HepG2 (cell line): Measurements from ENCODE around the gene CFAP119. TPM values are rescaled to one million over a fixed set of nuclear protein-coding genes. Genes with fewer than 3 reads are reported as not detected.

Source experiments
- ATAC-seq: fragments of 200-7000 bp; cut with Tn5 transposase; 3 replicates; pipeline ENCODE4 v1.9.1; 2020; ENCODE audit warnings: mild to moderate bottlenecking, moderate library complexity
- BruUV-seq: library from RNA; stranded (reverse); fragments of 400-500 nt; replicated peaks from 2 replicates; lab custom pipeline; 2021; lab: Mats Ljungman, UMichigan
- CTCF ChIA-PET: fragments of 300-600 bp; formaldehyde crosslinking; extraction: SDS; loops from one replicate; lab custom pipeline; 2021; ENCODE audit warnings: low total read pairs, inconsistent platforms, low intra/inter-chr PET ratio; lab: Yijun Ruan, JAX
- POLR2A ChIA-PET: fragments of 350-600 bp; sonication (Branson Sonifier 250); formaldehyde crosslinking; loops from one replicate; lab custom pipeline; 2020; ENCODE audit warnings: antibody characterized with exemption, inconsistent platforms; lab: Yijun Ruan, JAX
- DNase-seq: peaks from one replicate; pipeline ENCODE4 v3.0.0-alpha.2; 2015; ENCODE audit warnings: low spot score
- FAIRE-seq: peaks from 3 replicates; lab custom pipeline; 2011; peaks lifted over from hg19 to GRCh38; lab: Jason Lieb, UNC
- H2AFZ ChIP-seq: one replicate; pipeline ENCODE4 v1.6.1; 2011; ENCODE audit warnings: low read length, inconsistent platforms
- H3K27ac ChIP-seq: fragments of 300-600 bp; 3 replicates; pipeline ENCODE4 v1.8.0; 2011; ENCODE audit warnings: mixed run types, mild to moderate bottlenecking, mixed read lengths, low read length, inconsistent platforms; ENCODE audit not compliant: insufficient read depth; ENCODE audit errors: extremely low read length
- H3K27me3 ChIP-seq, 2 experiments: fragments of 200-600 bp in 1 of 2; 2 replicates in 1 of 2; 3 replicates in 1 of 2; pipeline versions ENCODE4 v1.6.0 to v1.8.0; 2011; ENCODE audit warnings: low read length in 2 of 2, mild to moderate bottlenecking in 2 of 2, moderate library complexity in 2 of 2, inconsistent platforms in 1 of 2; ENCODE audit not compliant: insufficient read depth in 2 of 2, control insufficient read depth in 1 of 2
- H3K36me3 ChIP-seq, 2 experiments: fragments of 200-600 bp in 1 of 2; replicated peaks in 1 of 2; 2 replicates in 1 of 2; 3 replicates in 1 of 2; pipeline versions ENCODE4 v1.5.1 to v1.8.0; 2011; ENCODE audit warnings: low read length in 2 of 2, inconsistent platforms in 1 of 2; ENCODE audit not compliant: insufficient read depth in 2 of 2, control insufficient read depth in 1 of 2
- H3K4me1 ChIP-seq: 2 replicates; pipeline ENCODE4 v1.5.1; 2012; ENCODE audit warnings: low read length, inconsistent platforms; ENCODE audit not compliant: insufficient read depth
- H3K4me2 ChIP-seq: 2 replicates; pipeline ENCODE4 v1.6.0; 2011; ENCODE audit warnings: low read depth, low read length, inconsistent platforms
- H3K4me3 ChIP-seq, 3 experiments: fragments of 200-600 bp in 1 of 3; sonication (generic), shearing (Covaris generic) in 1 of 3; replicated peaks in 1 of 3; 2 replicates each; pipeline ENCODE4 v1.5.1; 2011 to 2016; ENCODE audit warnings: low read length in 3 of 3, inconsistent platforms in 2 of 3, low read depth in 2 of 3, mild to moderate bottlenecking in 2 of 3, control low read depth in 1 of 3, mixed read lengths in 1 of 3; ENCODE audit not compliant: insufficient read depth in 1 of 3
- H3K79me2 ChIP-seq: one replicate; pipeline ENCODE4 v1.6.1; 2011; ENCODE audit warnings: low read length, inconsistent platforms; ENCODE audit not compliant: insufficient read depth
- H3K9ac ChIP-seq: 2 replicates; pipeline ENCODE4 v1.6.0; 2011; ENCODE audit warnings: mild to moderate bottlenecking, low read depth, low read length, inconsistent platforms; ENCODE audit not compliant: insufficient read depth
- H3K9me3 ChIP-seq: 2 replicates; pipeline ENCODE4 v1.5.1; 2012; ENCODE audit warnings: mild to moderate bottlenecking, low read length
- H4K20me1 ChIP-seq: 2 replicates; pipeline ENCODE4 v1.6.0; 2011; ENCODE audit warnings: inconsistent platforms, mild to moderate bottlenecking, low read length, moderate library complexity; ENCODE audit not compliant: insufficient read depth
- ARID4A ChIP-seq: sonication (generic); formaldehyde crosslinking; IDR thresholded peaks from 2 replicates; pipeline ENCODE4 v1.5.0; 2020; ENCODE audit warnings: mild to moderate bottlenecking, missing genetic modification reagents, borderline replicate concordance
- CBX1 ChIP-seq: IDR thresholded peaks from one replicate; pipeline ENCODE4 v1.6.1; 2016; ENCODE audit warnings: antibody characterized with exemption, low read depth
- CC2D1A ChIP-seq: sonication (generic); formaldehyde crosslinking; IDR thresholded peaks from 2 replicates; pipeline ENCODE4 v1.8.1; 2023; ENCODE audit warnings: mild to moderate bottlenecking, missing genetic modification reagents
- HOXA7 ChIP-seq: sonication (generic); formaldehyde crosslinking; IDR thresholded peaks from 2 replicates; pipeline ENCODE4 v1.8.1; 2022; ENCODE audit warnings: mild to moderate bottlenecking, missing genetic modification reagents, moderate library complexity
- JARID2 ChIP-seq: sonication (generic); formaldehyde crosslinking; IDR thresholded peaks from 2 replicates; pipeline ENCODE4 v1.8.1; 2023; ENCODE audit warnings: missing genetic modification reagents, inconsistent platforms; ENCODE audit not compliant: insufficient replicate concordance
- PAXIP1 ChIP-seq: sonication (generic); formaldehyde crosslinking; conservative IDR thresholded peaks from 2 replicates; pipeline ENCODE4 v1.4.0; 2020; ENCODE audit warnings: mild to moderate bottlenecking, missing genetic modification reagents, moderate library complexity
- ZMYM2 ChIP-seq: sonication (generic); formaldehyde crosslinking; IDR thresholded peaks from 2 replicates; pipeline ENCODE4 v1.8.0; 2022; ENCODE audit warnings: mild to moderate bottlenecking, missing genetic modification reagents
- ZNF672 ChIP-seq: sonication (generic); formaldehyde crosslinking; IDR thresholded peaks from 2 replicates; pipeline ENCODE4 v1.8.1; 2022; ENCODE audit warnings: missing genetic modification reagents
- ZNF777 ChIP-seq: sonication (generic); formaldehyde crosslinking; IDR thresholded peaks from 2 replicates; pipeline ENCODE4 v1.4.0; 2020; ENCODE audit warnings: missing genetic modification reagents
- WGBS: methylation state at CpG from one replicate; pipeline ENCODE4 v1.1.6; 2017; ENCODE audit warnings: low lambda C conversion rate; 5-methylcytosine and 5-hydroxymethylcytosine counted together
- in situ Hi-C: cut with HindIII; loops from 2 replicates; pipeline ENCODE4 v1.10.0; 2017; ENCODE audit warnings: low pct_unique_long_range_greater_than_20kb; ENCODE audit not compliant: extremely low pct_ligation_motif_present
- intact Hi-C: fragments of 100-400 bp; cut with micrococcal nuclease; formaldehyde crosslinking; loops from one replicate; pipeline ENCODE4 v1.10.0; 2022; ENCODE audit not compliant: unreplicated experiment
- polyA plus RNA-seq, 8 experiments: library from polyadenylated mRNA; depleted of rRNA in 3 of 8; stranded (reverse) in 7 of 8; unstranded in 1 of 8; fragments of >200 nt; fragmentation: Illumina TruSeq in 4 of 8; extraction: Trizol in 4 of 8; gene quantifications; 2 replicates each; pipeline versions ENCODE4 v1.2.1 to v1.2.3, GENCODE V29; 2011 to 2016; ENCODE audit warnings: low read depth in 4 of 8, missing spikeins in 1 of 8, mixed read lengths in 1 of 8; ENCODE audit not compliant: insufficient read depth in 1 of 8
- total RNA-seq, 5 experiments: library from RNA; depleted of rRNA; stranded (reverse); fragments of >200 nt; fragmentation: Illumina TruSeq; extraction: Trizol; gene quantifications; 2 replicates each; pipeline ENCODE4 v1.2.3, GENCODE V29; 2016; ENCODE audit warnings: low read depth in 1 of 5

The CFAP119 gene
- total and polyA plus RNA-seq, 2 of the 13 experiments (the other 11 are each of a cell fraction or from before 2014, with no cell fraction given) = 6.4 TPM

GRCh38 chr16:30720694-30721093 lies 41.2 kb downstream of the CFAP119 start:
- peaks cover 2% of the 10 kb centered on the region for H3K79me2 ChIP-seq
- H3K4me1 ChIP-seq = peaks cover 8% of the 10 kb centered on the region
- no peak overlapping the region for H3K9ac ChIP-seq
- no peak overlapping the region for H3K4me2 ChIP-seq
- no peaks in the 10 kb centered on the region for H3K27me3 ChIP-seq
- H3K36me3 ChIP-seq = peaks cover 72 to 94% of the 10 kb centered on the region in 2 experiments
- H3K27ac ChIP-seq = no peak overlapping the region
- H2AFZ ChIP-seq = no peak overlapping the region
- H4K20me1 ChIP-seq = no peaks in the 10 kb centered on the region; the same call in 1 of the 2 replicates
- ChIA-PET POLR2A (no interaction called here), CTCF (no interaction called here)
- no peak for DNase-seq
- TF ChIP-seq HOXA7 (CRISPR knock-in tag) = no peak
- TF ChIP-seq CBX1 = no peak
- TF ChIP-seq ARID4A (CRISPR knock-in tag) = no peak
- TF ChIP-seq ZNF777 (CRISPR knock-in tag) = no peak
- TF ChIP-seq CC2D1A (CRISPR knock-in tag) = no peak
- TF ChIP-seq JARID2 (CRISPR knock-in tag) = no peak
- no peak for TF ChIP-seq PAXIP1 (CRISPR knock-in tag)
- no peak for TF ChIP-seq ZNF672
- no peak for TF ChIP-seq ZMYM2
- H3K9me3 ChIP-seq = no peaks in the 10 kb centered on the region
- intact Hi-C loops (no loop called here), in situ Hi-C loops (no loop called here)
- H3K4me3 ChIP-seq = no peak overlapping the region
- WGBS = 98% methylated on average over 8 of the region's 9 CpGs
- ATAC-seq = no peak
- no peak for FAIRE-seq
- no TSS peak for BruUV-seq
